Measurements from ENCODE around the gene IL1RL2.

Gene IL1RL2

DNA sequence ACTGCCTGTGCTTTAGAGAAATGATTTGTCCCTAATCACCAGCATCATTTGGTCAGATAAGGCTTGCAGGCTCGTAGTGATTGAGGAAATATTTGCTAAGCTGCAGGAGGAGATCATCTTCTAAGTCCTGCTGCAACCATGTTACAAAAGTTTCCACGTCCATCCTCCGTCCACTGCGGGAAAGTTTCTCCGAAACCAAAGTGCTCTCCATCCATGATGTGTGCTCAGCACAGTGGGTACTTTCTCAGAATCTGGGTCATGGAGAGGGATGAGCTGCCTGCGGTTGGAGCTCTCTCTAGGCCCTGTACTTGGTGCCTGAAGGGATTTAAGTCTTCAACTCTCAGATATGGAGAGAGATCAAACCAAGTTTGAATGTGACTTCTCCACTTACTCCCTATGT, 39.3 kb downstream of the IL1RL2 start:
- TF ChIP-seq, protein P1, sequence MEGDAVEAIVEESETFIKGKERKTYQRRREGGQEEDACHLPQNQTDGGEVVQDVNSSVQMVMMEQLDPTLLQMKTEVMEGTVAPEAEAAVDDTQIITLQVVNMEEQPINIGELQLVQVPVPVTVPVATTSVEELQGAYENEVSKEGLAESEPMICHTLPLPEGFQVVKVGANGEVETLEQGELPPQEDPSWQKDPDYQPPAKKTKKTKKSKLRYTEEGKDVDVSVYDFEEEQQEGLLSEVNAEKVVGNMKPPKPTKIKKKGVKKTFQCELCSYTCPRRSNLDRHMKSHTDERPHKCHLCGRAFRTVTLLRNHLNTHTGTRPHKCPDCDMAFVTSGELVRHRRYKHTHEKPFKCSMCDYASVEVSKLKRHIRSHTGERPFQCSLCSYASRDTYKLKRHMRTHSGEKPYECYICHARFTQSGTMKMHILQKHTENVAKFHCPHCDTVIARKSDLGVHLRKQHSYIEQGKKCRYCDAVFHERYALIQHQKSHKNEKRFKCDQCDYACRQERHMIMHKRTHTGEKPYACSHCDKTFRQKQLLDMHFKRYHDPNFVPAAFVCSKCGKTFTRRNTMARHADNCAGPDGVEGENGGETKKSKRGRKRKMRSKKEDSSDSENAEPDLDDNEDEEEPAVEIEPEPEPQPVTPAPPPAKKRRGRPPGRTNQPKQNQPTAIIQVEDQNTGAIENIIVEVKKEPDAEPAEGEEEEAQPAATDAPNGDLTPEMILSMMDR (IDR thresholded peaks at IDR 0.05; ENCODE audit: unreplicated experiment in 3 of 3) = no peak
- peaks cover 35% of the 10 kb centered on the region for H3K4me1 Mint-ChIP-seq

GRCh38 chr2:102226612-102227391, 40.0 kb downstream of the IL1RL2 start:
- H3K4me3 Mint-ChIP-seq = peak overlapping the region in 1 of 3 experiments; percentile 18
- peaks cover 4% of the 10 kb centered on the region for H3K27me3 Mint-ChIP-seq (ENCODE audit: low read depth)
- no peaks in the 10 kb centered on the region for H3K36me3 Mint-ChIP-seq (ENCODE audit: low read depth)
- no peaks in the 10 kb centered on the region for H3K9me3 Mint-ChIP-seq
- H3K4me1 Mint-ChIP-seq = peaks cover 35% of the 10 kb centered on the region
- H3K27ac Mint-ChIP-seq = peak overlapping the region; percentile 86 to 93 (median 91)
- TF ChIP-seq, protein P1 (IDR thresholded peaks at IDR 0.05; ENCODE audit: unreplicated experiment in 3 of 3) = no peak

More for the DNA sequence above, 39.3 kb downstream of the IL1RL2 start:
- peaks cover 4% of the 10 kb centered on the region for H3K27me3 Mint-ChIP-seq (ENCODE audit: low read depth)
- H3K27ac Mint-ChIP-seq = peak overlapping the region; percentile 86 to 93 (median 91)
- H3K4me3 Mint-ChIP-seq = no peak overlapping the region
- no peaks in the 10 kb centered on the region for H3K36me3 Mint-ChIP-seq (ENCODE audit: low read depth)
- no peaks in the 10 kb centered on the region for H3K9me3 Mint-ChIP-seq

DNA sequence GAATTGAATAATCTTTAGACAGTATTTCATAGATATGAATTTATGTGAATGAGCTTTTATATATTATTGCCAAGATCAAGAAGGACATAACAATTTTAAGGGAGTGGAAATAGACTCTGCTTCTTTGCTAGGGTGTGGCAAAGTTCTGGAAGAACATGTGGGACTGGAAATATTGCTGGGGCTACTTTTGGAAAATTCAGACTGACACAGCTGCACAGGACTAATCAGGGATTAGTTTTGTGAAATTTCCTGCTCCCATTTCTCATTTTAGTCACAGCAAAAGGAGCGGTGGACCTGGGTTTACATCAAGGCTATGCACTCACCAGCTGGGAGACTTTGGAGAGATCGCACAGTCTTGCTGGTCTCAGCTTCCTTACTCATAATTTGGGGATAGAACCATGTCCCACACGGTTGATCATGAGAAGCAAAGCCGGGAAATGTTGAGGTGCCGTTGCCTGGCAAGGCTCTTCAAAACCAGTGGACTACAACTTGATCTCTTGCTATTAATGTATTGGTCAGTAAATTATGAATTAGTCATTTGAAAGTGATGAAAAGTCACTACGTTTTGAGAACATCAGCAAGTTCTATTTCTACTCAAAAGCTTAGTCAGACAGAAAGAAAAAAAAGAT, 42.4 kb downstream of the IL1RL2 start:
- Mint-ChIP-seq H3K9me3 (no peaks in the 10 kb centered on the region), H3K4me1 (peaks cover 35% of the 10 kb centered on the region), H3K27ac (no peak overlapping the region), H3K36me3 (ENCODE audit: low read depth) (no peaks in the 10 kb centered on the region), H3K27me3 (ENCODE audit: low read depth) (no peaks in the 10 kb centered on the region), H3K4me3 (no peak overlapping the region)
- TF ChIP-seq, protein P1 (IDR thresholded peaks at IDR 0.05; ENCODE audit: unreplicated experiment in 3 of 3) = no peak

DNA sequence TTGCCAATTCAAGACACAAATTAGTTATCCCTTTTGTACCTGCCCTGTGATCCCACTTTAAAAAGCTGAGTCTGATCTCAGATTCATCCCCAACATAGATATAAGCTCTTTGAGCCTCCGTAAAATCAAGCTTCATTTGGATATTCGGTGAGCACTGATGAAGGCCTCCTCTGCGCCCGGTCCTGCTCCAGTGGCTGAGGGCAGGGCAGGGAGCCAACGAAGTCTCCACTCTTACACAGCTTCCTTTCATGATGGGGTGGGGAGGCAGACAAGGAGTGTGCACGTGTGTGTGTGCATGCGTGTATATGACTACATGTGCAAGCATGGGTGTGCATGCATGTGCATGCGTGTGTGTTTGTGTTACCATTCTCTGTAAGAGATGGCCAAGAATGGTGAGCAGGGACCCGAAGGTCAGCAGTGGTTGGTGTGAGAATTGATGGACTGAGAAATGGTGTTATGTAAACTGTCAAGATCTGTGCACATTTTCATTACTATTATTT, 43.6 kb downstream of the IL1RL2 start:
- TF ChIP-seq, protein P1 (IDR thresholded peaks at IDR 0.05; ENCODE audit: unreplicated experiment in 3 of 3) = no peak
- Mint-ChIP-seq H3K4me3 (no peak overlapping the region), H3K9me3 (no peaks in the 10 kb centered on the region), H3K4me1 (peaks cover 35% of the 10 kb centered on the region), H3K27me3 (ENCODE audit: low read depth) (no peaks in the 10 kb centered on the region), H3K27ac (no peak overlapping the region), H3K36me3 (ENCODE audit: low read depth) (no peaks in the 10 kb centered on the region)

GRCh38 chr2:102233132-102233884, 46.5 kb downstream of the IL1RL2 start:
- TF ChIP-seq, protein P1 (IDR thresholded peaks at IDR 0.05; ENCODE audit: unreplicated experiment in 3 of 3) = no peak

More at GRCh38 chr2:102233132-102233884, 46.5 kb downstream of the IL1RL2 start:
- Mint-ChIP-seq H3K27me3 (ENCODE audit: low read depth) (peaks cover 7% of the 10 kb centered on the region), H3K4me1 (peaks cover 15% of the 10 kb centered on the region), H3K4me3 (no peak overlapping the region), H3K36me3 (ENCODE audit: low read depth) (no peaks in the 10 kb centered on the region), H3K27ac (no peak overlapping the region), H3K9me3 (no peaks in the 10 kb centered on the region)

All from nephron (organoid).